ENCODE measurements around the gene MAD1L1. TPM values are rescaled to one million over a fixed set of nuclear protein-coding genes. Genes with fewer than 3 reads are reported as not detected.

The MAD1L1 gene
- total and polyA plus RNA-seq, 5 donors from 2014 or later, result 225 to 380 (median 300) TPM

GRCh38 chr7:1922870-1923236 is 309.9 kb downstream of the MAD1L1 start:
- Histone ChIP-seq H3K27ac (ENCODE audit: insufficient read depth, low read length, poor library complexity, severe bottlenecking) (no peak overlapping the region), H3K4me1 (ENCODE audit: control insufficient read depth, insufficient read depth, low read length, poor library complexity, severe bottlenecking) (peaks cover 93% of the 10 kb centered on the region), H3K36me3 (ENCODE audit: control insufficient read depth, insufficient read depth, low read length) (peaks cover 25% of the 10 kb centered on the region), H3K27me3 (ENCODE audit: control insufficient read depth, insufficient read depth, low read length) (no peaks in the 10 kb centered on the region), H3K4me3 (ENCODE audit: low read depth, low read length) (peak overlapping the region; percentile 47), H3K9me3 (ENCODE audit: control insufficient read depth in 2 of 2, low read length in 2 of 2) (no peaks in the 10 kb centered on the region)
- H3K27me3 Mint-ChIP-seq, result no peaks in the 10 kb centered on the region
- no peaks in the 10 kb centered on the region for H3K9me3 Mint-ChIP-seq
- peak overlapping the region in 2 of 4 donors; percentile 61 to 89 for H3K4me3 Mint-ChIP-seq
- H3K4me1 Mint-ChIP-seq, result peaks cover 33 to 84% (median 66%) of the 10 kb centered on the region in 4 donors
- DNase-seq (no peak), ATAC-seq (ENCODE audit: low read depth in 2 of 2) (no peak)
- peaks cover 22% of the 10 kb centered on the region for H3K36me3 Mint-ChIP-seq
- peak overlapping the region; percentile 47 to 87 (median 84) for H3K27ac Mint-ChIP-seq

- peaks cover 93% of the 10 kb centered on the region for H3K4me1 ChIP-seq (ENCODE audit: control insufficient read depth, insufficient read depth, low read length, poor library complexity, severe bottlenecking)
- no peaks in the 10 kb centered on the region for H3K9me3 Mint-ChIP-seq
- peaks cover 32 to 84% (median 62%) of the 10 kb centered on the region in 4 donors for H3K4me1 Mint-ChIP-seq
- peak in 2 of 3 donors; percentile 48 to 74 for DNase-seq
- H3K27ac Mint-ChIP-seq, result peak overlapping the region; percentile 56 to 90 (median 87)
- H3K27me3 ChIP-seq (ENCODE audit: control insufficient read depth, insufficient read depth, low read length), result no peaks in the 10 kb centered on the region
- peaks cover 25% of the 10 kb centered on the region for H3K36me3 ChIP-seq (ENCODE audit: control insufficient read depth, insufficient read depth, low read length)
- no peaks in the 10 kb centered on the region for H3K27me3 Mint-ChIP-seq
- peak overlapping the region; percentile 47 for H3K4me3 ChIP-seq (ENCODE audit: low read depth, low read length)
- no peaks in the 10 kb centered on the region for H3K9me3 ChIP-seq (ENCODE audit: control insufficient read depth in 2 of 2, low read length in 2 of 2)
- peak overlapping the region; percentile 56 for H3K27ac ChIP-seq (ENCODE audit: insufficient read depth, low read length, poor library complexity, severe bottlenecking)
- peak overlapping the region; percentile 80 to 96 (median 86) for H3K4me3 Mint-ChIP-seq
- ATAC-seq (ENCODE audit: low read depth in 2 of 2), result peak in 1 of 2 donors; percentile 5
- H3K36me3 Mint-ChIP-seq, result peaks cover 20% of the 10 kb centered on the region
These were observed 310.5 kb downstream of the MAD1L1 start for GRCh38 chr7:1922071-1922869.

DNA sequence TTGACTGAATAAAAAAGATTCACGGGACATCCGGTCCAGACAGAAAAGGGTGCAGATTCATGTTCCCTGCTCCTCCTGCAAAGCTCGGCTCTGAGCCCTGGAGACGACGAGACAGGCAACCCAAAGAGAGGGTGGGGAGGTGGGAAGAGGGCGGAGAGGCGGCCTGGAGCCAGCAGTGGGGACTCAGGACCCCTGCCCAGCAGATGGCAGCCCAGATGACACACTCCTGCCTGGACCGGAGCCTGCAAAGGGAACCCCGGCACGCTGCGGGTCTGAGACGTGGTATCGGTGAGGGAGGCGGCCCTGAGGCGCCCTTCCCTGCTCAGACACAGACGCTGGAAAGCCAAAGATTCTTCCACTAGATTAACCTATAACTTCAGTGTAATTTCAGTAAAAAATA is 311.9 kb downstream of the MAD1L1 start:
- Mint-ChIP-seq H3K27ac (peak overlapping the region; percentile 96 to 97 (median 96)), H3K4me1 (peaks cover 24 to 80% (median 50%) of the 10 kb centered on the region in 4 donors), H3K9me3 (peaks cover 0 to 2% (median 0%) of the 10 kb centered on the region in 7 donors), H3K4me3 (peak overlapping the region; percentile 87 to 96 (median 90)), H3K36me3 (peaks cover 23% of the 10 kb centered on the region), H3K27me3 (peaks cover 5% of the 10 kb centered on the region)
- H3K27ac ChIP-seq (ENCODE audit: insufficient read depth, low read length, poor library complexity, severe bottlenecking), result peak overlapping the region; percentile 48
- peak in 1 of 3 donors; percentile 19 for DNase-seq
- H3K4me3 ChIP-seq (ENCODE audit: low read depth, low read length), result peak overlapping the region; percentile 55
- peaks cover 25% of the 10 kb centered on the region for H3K36me3 ChIP-seq (ENCODE audit: control insufficient read depth, insufficient read depth, low read length)
- H3K27me3 ChIP-seq (ENCODE audit: control insufficient read depth, insufficient read depth, low read length), result no peaks in the 10 kb centered on the region
- no peaks in the 10 kb centered on the region for H3K9me3 ChIP-seq (ENCODE audit: control insufficient read depth in 2 of 2, low read length in 2 of 2)
- no peak for ATAC-seq (ENCODE audit: low read depth in 2 of 2)
- peaks cover 83% of the 10 kb centered on the region for H3K4me1 ChIP-seq (ENCODE audit: control insufficient read depth, insufficient read depth, low read length, poor library complexity, severe bottlenecking)

DNA sequence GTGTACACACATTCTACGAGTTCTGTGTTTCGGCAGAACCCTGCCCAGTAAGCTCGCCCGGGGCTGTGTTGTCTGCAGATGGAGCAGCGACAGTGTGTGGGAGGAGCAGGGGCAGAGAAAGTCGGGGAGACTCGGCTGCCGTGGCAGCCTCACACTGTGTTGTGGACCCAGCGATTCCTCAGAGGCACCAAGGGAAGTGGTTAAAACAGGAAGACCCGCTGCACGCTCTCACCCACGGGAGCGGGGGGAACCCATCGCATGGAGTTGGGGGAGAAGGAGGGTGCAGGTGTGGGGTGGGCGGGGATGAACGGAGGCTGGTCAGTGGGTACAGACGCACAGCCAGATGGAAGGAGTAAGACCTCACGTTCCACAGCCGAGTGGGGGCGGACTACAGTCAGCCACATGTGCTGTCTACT is 312.5 kb downstream of the MAD1L1 start:
- H3K9me3 Mint-ChIP-seq, result peaks cover 0 to 2% (median 0%) of the 10 kb centered on the region in 7 donors
- H3K4me3 Mint-ChIP-seq, result peak overlapping the region; percentile 87 to 96 (median 90)
- peaks cover 23% of the 10 kb centered on the region for H3K36me3 Mint-ChIP-seq
- Histone ChIP-seq H3K4me1 (ENCODE audit: control insufficient read depth, insufficient read depth, low read length, poor library complexity, severe bottlenecking) (peaks cover 77% of the 10 kb centered on the region), H3K36me3 (ENCODE audit: control insufficient read depth, insufficient read depth, low read length) (peaks cover 25% of the 10 kb centered on the region), H3K27me3 (ENCODE audit: control insufficient read depth, insufficient read depth, low read length) (no peaks in the 10 kb centered on the region), H3K9me3 (ENCODE audit: control insufficient read depth in 2 of 2, low read length in 2 of 2) (no peaks in the 10 kb centered on the region), H3K27ac (ENCODE audit: insufficient read depth, low read length, poor library complexity, severe bottlenecking) (peak overlapping the region; percentile 48), H3K4me3 (ENCODE audit: low read depth, low read length) (peak overlapping the region; percentile 55)
- peaks cover 19 to 79% (median 45%) of the 10 kb centered on the region in 4 donors for H3K4me1 Mint-ChIP-seq
- peaks cover 6% of the 10 kb centered on the region for H3K27me3 Mint-ChIP-seq
- peak; percentile 76 to 81 for ATAC-seq (ENCODE audit: low read depth in 2 of 2)
- peak overlapping the region; percentile 96 to 97 (median 96) for H3K27ac Mint-ChIP-seq
- peak in 2 of 3 donors; percentile 73 for DNase-seq

DNA sequence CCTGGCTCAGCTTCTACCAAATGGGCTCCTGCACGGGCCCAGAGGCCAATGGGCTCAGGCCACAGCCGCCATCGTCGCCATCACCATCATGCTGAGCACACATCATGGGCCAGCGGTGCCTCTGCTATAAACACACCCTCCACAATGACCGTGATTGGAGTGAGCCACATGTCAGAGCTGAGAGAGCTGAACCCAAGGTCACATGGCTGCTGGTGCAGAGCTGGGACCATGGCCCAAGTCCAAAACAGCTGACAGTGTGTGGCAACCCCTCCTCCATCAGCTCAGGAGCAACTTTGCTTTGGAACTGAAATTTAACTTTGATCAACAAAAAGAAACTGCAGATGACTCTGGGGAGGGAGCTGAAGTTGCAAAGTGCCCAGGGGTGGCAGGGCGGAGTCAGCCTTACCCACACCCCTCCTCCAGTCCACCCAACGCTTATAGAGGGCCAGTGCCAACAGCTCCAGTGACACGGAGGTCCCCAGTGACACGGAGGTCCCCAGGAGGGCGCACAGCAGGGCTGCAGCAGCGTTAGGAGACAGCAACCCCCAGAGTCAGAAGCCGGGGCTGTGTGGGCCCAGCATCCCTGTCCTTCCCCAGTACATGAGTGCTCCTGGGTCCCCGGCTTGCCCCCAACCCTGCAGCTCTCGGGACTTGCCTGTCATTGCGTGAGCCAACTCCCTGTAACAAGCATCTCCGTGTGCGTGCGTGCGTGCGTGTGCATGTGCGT is 313.0 kb downstream of the MAD1L1 start:
- H3K27me3 Mint-ChIP-seq, result peaks cover 6% of the 10 kb centered on the region
- peak overlapping the region; percentile 96 to 97 (median 96) for H3K27ac Mint-ChIP-seq
- peaks cover 0 to 2% (median 0%) of the 10 kb centered on the region in 7 donors for H3K9me3 Mint-ChIP-seq
- Histone ChIP-seq H3K9me3 (ENCODE audit: control insufficient read depth in 2 of 2, low read length in 2 of 2) (no peaks in the 10 kb centered on the region), H3K27ac (ENCODE audit: insufficient read depth, low read length, poor library complexity, severe bottlenecking) (peak overlapping the region; percentile 48), H3K4me3 (ENCODE audit: low read depth, low read length) (peak overlapping the region; percentile 55), H3K27me3 (ENCODE audit: control insufficient read depth, insufficient read depth, low read length) (no peaks in the 10 kb centered on the region), H3K36me3 (ENCODE audit: control insufficient read depth, insufficient read depth, low read length) (peaks cover 25% of the 10 kb centered on the region), H3K4me1 (ENCODE audit: control insufficient read depth, insufficient read depth, low read length, poor library complexity, severe bottlenecking) (peaks cover 71% of the 10 kb centered on the region)
- peaks cover 23% of the 10 kb centered on the region for H3K36me3 Mint-ChIP-seq
- DNase-seq, result peak in 1 of 3 donors; percentile 50
- H3K4me1 Mint-ChIP-seq, result peaks cover 19 to 73% (median 39%) of the 10 kb centered on the region in 4 donors
- peak in 1 of 2 donors; percentile 10 for ATAC-seq (ENCODE audit: low read depth in 2 of 2)
- H3K4me3 Mint-ChIP-seq, result peak overlapping the region; percentile 87 to 96 (median 90)

DNA sequence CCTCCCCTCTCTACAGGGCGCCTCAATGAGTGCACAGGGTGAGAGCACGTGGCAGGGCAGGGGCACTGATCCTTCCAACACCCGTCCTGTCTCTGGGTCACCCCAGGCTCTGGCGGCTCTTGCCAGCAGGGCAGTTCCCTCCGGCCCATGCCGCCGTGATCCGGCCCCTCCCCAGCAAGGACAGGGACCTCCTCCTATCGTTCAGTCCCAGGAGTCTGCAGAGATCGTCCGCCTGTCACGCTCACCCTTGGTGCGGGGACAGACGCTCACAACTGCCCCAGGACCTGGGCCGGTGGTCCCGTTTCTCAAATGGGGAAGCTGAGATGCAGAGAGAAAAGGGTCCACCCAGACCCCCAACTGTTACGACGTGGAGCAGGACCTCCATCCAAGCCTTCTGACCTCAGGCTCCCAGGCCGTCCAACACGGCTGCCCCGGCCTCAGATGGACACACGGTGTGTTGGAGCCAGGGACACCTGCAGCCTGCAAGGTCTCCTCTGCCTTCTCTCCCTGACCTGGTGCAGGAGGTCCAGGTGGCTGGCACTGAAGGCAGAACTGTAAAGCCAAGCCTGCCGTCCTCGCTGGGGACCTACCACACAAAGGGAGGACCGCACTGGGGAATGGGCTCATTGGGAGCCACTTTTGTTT is 313.7 kb downstream of the MAD1L1 start:
- Histone ChIP-seq H3K4me1 (ENCODE audit: control insufficient read depth, insufficient read depth, low read length, poor library complexity, severe bottlenecking) (peaks cover 65% of the 10 kb centered on the region), H3K9me3 (ENCODE audit: control insufficient read depth in 2 of 2, low read length in 2 of 2) (no peaks in the 10 kb centered on the region), H3K27ac (ENCODE audit: insufficient read depth, low read length, poor library complexity, severe bottlenecking) (no peak overlapping the region), H3K36me3 (ENCODE audit: control insufficient read depth, insufficient read depth, low read length) (peaks cover 26% of the 10 kb centered on the region), H3K27me3 (ENCODE audit: control insufficient read depth, insufficient read depth, low read length) (no peaks in the 10 kb centered on the region), H3K4me3 (ENCODE audit: low read depth, low read length) (no peak overlapping the region)
- H3K4me3 Mint-ChIP-seq, result peak overlapping the region in 3 of 4 donors; percentile 87 to 96 (median 92)
- DNase-seq (no peak), ATAC-seq (ENCODE audit: low read depth in 2 of 2) (no peak)
- H3K4me1 Mint-ChIP-seq, result peaks cover 19 to 66% (median 33%) of the 10 kb centered on the region in 4 donors
- H3K27ac Mint-ChIP-seq, result peak overlapping the region; percentile 26 to 97 (median 96)
- peaks cover 6% of the 10 kb centered on the region for H3K27me3 Mint-ChIP-seq
- peaks cover 0 to 2% (median 0%) of the 10 kb centered on the region in 7 donors for H3K9me3 Mint-ChIP-seq
- peaks cover 19% of the 10 kb centered on the region for H3K36me3 Mint-ChIP-seq

- DNase-seq, result no peak
- Histone ChIP-seq H3K9me3 (ENCODE audit: control insufficient read depth in 2 of 2, low read length in 2 of 2) (no peaks in the 10 kb centered on the region), H3K27ac (ENCODE audit: insufficient read depth, low read length, poor library complexity, severe bottlenecking) (no peak overlapping the region), H3K27me3 (ENCODE audit: control insufficient read depth, insufficient read depth, low read length) (no peaks in the 10 kb centered on the region), H3K36me3 (ENCODE audit: control insufficient read depth, insufficient read depth, low read length) (peaks cover 21% of the 10 kb centered on the region), H3K4me3 (ENCODE audit: low read depth, low read length) (no peak overlapping the region), H3K4me1 (ENCODE audit: control insufficient read depth, insufficient read depth, low read length, poor library complexity, severe bottlenecking) (peaks cover 57% of the 10 kb centered on the region)
- no peak for ATAC-seq (ENCODE audit: low read depth in 2 of 2)
- Mint-ChIP-seq H3K9me3 (peaks cover 0 to 2% (median 0%) of the 10 kb centered on the region in 7 donors), H3K27me3 (peaks cover 6% of the 10 kb centered on the region), H3K36me3 (peaks cover 16% of the 10 kb centered on the region), H3K4me3 (peak overlapping the region in 1 of 4 donors; percentile 56), H3K4me1 (peaks cover 19 to 62% (median 32%) of the 10 kb centered on the region in 4 donors), H3K27ac (peak overlapping the region in 1 of 3 donors; percentile 59)
These were observed 314.6 kb downstream of the MAD1L1 start for GRCh38 chr7:1918063-1918645.
